Spinal cord (tissue), 10 donors: ENCODE data around the gene FOXE1. TPM values are rescaled to one million over a fixed set of nuclear protein-coding genes. Genes with fewer than 3 reads are reported as not detected.
A peak's percentile ranks its signal among the peaks of the same experiment; 100 is the strongest.

ENCODE experiments used
- DNase-seq, 6 donors: peaks; one replicate each; pipeline versions ENCODE4 v3.0.0 to v3.0.0-alpha.2; 2013 to 2015; ENCODE audit warnings: low spot score in 6 of 6, low read depth in 4 of 6
- H3K27ac ChIP-seq: one replicate; pipeline ENCODE4 v1.5.1; 2013; ENCODE audit warnings: low read depth, low read length, control low read depth
- H3K27me3 ChIP-seq: one replicate; pipeline ENCODE4 v1.6.1; 2013; ENCODE audit warnings: low read length; ENCODE audit not compliant: control insufficient read depth, insufficient read depth
- H3K36me3 ChIP-seq: one replicate; pipeline ENCODE4 v1.6.1; 2013; ENCODE audit warnings: low read length; ENCODE audit not compliant: control insufficient read depth, insufficient read depth
- H3K4me1 ChIP-seq: one replicate; pipeline ENCODE4 v1.6.1; 2013; ENCODE audit warnings: low read length; ENCODE audit not compliant: control insufficient read depth, insufficient read depth
- H3K4me3 ChIP-seq: one replicate; pipeline ENCODE4 v1.5.1; 2013; ENCODE audit warnings: low read depth, low read length, control low read depth
- H3K9me3 ChIP-seq: one replicate; pipeline ENCODE4 v1.6.1; 2013; ENCODE audit warnings: low read length; ENCODE audit not compliant: control insufficient read depth, insufficient read depth
- WGBS: methylation state at CpG from one replicate; pipeline ENCODE4 v1.1.5; 2013; ENCODE audit warnings: missing lambda C conversion rate; ENCODE audit not compliant: insufficient coverage; 5-methylcytosine and 5-hydroxymethylcytosine counted together
- long read RNA-seq, 4 donors: transcript quantifications; one replicate each; lab custom pipeline, GENCODE V29; 2026
- polyA plus RNA-seq, 2 donors: library from polyadenylated mRNA; unstranded; fragments of 120-200 nt; gene quantifications; one replicate each; pipeline ENCODE4 v1.2.1, GENCODE V29; 2013; ENCODE audit not compliant: insufficient read length in 2 of 2
- total RNA-seq, 2 donors: library from RNA; depleted of rRNA in 1 of 2; stranded (reverse); fragments of 120-200 nt in 1 of 2; fragments of >200 nt in 1 of 2; gene quantifications; one replicate each; pipeline versions ENCODE4 v1.2.3 to v1.2.4, GENCODE V29; 2013 to 2014
- donor health status: healthy.

FOXE1 gene
- not detected for total RNA-seq
- not detected for polyA plus RNA-seq
- long read RNA-seq, donor 1, result 0 reads
- long read RNA-seq, donor 2, result 0 reads
- long read RNA-seq, donor 3, result 0 reads
- long read RNA-seq, donor 4, result 0 reads

DNA sequence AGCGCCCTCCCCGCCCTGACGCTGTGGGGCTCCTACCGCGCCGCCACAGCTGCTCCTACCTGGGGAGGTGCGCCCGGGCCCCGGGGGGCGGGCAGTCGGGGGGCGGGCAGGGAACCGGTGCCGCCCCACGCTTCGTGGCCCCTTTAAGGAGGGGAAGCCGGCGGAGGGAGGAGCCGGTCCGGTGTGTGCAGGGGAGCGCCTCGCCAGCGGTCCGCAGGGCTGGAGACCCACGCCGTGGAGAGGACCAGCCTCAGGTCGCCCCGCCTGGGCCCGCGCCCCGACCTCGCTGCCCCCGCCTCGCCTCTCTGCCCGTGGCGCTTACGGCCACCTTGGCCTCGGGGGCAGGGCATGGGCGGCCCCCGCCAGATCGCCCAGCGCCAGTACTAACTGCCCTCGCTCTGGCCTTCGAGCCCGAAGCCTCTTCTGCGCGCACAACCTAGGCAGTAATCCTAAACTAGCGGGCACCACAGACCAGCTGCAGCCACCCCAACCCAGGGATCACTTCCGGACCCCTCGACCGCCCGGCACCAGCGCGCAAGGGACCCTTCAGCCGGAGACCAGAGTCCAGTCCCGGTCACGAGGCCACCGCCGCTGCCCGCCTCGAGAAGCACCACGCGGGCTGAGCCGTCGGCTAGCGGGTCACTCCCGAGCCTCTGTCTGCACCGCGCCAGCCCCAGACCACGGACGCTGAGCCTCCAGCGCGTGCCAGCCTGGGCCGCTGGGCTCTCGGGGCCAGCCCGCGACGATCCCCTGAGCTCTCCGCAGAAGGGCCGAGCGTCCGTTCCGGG is at the start of gene FOXE1:
FOXE1 (plus strand) TSS at position 171 of the 788 bp plus-strand sequence. CDS start 689 bp downstream, outside the sequence.
- no peak within 1 kb of the TSS for H3K27ac ChIP-seq
- under 1% methylated on average over 80 of the region's 83 CpGs for WGBS
- H3K4me1 ChIP-seq, result peaks cover 39% of the 10 kb centered on the region
- H3K27me3 ChIP-seq, result peaks cover 99% of the 10 kb centered on the region
- DNase-seq, result peak in 1 of 6 donors; percentile 5
- H3K36me3 ChIP-seq, result no peaks in the 10 kb centered on the region
- H3K4me3 ChIP-seq, result no peak within 1 kb of the TSS
- H3K9me3 ChIP-seq, result no peaks in the 10 kb centered on the region

DNA sequence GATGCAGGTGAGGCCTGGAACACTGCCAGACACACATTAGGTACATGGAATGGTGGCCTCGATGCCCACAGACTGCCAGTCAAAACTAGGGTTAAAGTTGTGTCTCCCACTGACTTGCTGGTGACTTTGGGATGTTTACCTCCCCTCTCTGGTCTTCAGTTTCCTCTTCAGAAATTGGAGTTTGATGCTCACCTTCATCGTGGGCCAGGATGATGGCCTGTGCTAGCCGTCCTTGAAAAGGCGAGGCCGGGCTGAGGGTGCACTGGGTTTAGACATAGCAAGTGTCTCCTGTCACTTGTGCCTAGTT is 49.0 kb upstream of the FOXE1 start:
- WGBS, result 74% methylated on average over 5 of the region's 5 CpGs
- H3K4me3 ChIP-seq, result no peak overlapping the region
- peaks cover 6% of the 10 kb centered on the region for H3K27me3 ChIP-seq
- H3K27ac ChIP-seq, result no peak overlapping the region
- peaks cover 3% of the 10 kb centered on the region for H3K4me1 ChIP-seq
- no peaks in the 10 kb centered on the region for H3K9me3 ChIP-seq
- DNase-seq, result no peak
- H3K36me3 ChIP-seq, result no peaks in the 10 kb centered on the region

DNA sequence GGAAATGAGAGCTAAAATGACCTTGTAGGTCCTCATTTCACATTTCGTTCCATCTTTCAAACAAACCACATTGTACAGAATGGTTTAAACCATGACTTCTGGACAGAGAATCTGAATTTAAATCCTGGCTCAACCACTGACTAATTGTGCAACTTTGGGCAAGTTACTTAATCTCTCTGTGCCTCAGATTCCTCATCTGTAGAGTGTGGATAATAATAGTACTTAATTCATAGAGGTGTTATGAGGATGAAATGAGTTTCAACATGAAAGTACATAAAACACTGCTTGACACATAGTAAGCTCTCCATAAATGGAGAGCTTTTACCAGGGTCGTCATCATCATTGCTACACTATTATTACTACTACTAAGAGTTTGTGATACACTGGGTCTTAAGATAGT is 46.3 kb upstream of the FOXE1 start:
- Histone ChIP-seq H3K9me3 (no peaks in the 10 kb centered on the region), H3K36me3 (no peaks in the 10 kb centered on the region), H3K27me3 (peaks cover 3% of the 10 kb centered on the region), H3K4me1 (peaks cover 3% of the 10 kb centered on the region), H3K27ac (no peak overlapping the region), H3K4me3 (no peak overlapping the region)
- 86% methylated on average over 1 of the region's 2 CpGs for WGBS
- DNase-seq, result no peak

DNA sequence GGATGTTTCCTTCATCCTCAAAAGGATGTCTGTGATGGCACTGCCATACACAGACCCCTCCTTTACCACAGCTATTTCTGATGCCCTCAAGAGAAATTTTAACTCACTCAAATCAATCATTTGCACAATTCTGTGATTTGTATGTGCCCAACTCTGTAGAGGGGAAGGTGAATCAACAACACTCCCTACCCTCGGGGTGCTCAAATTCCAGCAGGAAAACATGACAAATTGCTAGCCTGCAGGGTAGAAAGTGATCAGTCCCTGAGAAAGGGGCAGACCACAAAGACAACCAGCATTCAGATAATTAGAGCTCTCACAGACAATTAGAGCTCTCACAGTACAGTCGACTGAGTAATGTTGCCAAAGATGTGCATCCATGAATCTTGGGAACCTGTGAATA is 45.3 kb upstream of the FOXE1 start:
- Histone ChIP-seq H3K9me3 (no peaks in the 10 kb centered on the region), H3K4me1 (peaks cover 3% of the 10 kb centered on the region), H3K4me3 (no peak overlapping the region), H3K27me3 (no peaks in the 10 kb centered on the region), H3K36me3 (no peaks in the 10 kb centered on the region), H3K27ac (no peak overlapping the region)
- no peak for DNase-seq
- no CpG with 5 or more reads among the region's 2 CpGs for WGBS

DNA sequence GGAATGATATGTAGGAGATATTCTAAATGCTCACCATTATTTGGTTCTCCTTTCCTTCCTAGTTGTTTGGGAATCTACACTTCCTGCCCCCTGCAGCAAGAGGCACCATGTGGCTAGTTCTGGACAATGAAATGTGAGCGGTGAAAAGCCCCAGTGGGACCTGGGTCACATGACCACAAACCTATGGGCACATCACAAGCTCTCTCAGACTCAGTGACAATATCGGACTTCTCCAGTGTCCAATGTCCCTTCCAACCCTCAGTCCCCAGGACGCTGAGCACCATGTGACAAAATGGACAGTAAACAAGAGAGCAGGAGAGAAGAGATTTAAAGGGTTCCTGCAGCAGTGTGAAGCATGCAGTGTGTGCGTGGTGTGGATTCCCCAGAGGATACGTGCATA is 44.6 kb upstream of the FOXE1 start:
- Histone ChIP-seq H3K9me3 (peaks cover 2% of the 10 kb centered on the region), H3K4me1 (peaks cover 3% of the 10 kb centered on the region), H3K4me3 (no peak overlapping the region), H3K36me3 (no peaks in the 10 kb centered on the region), H3K27me3 (no peaks in the 10 kb centered on the region), H3K27ac (no peak overlapping the region)
- WGBS, result 33% methylated on average over 1 of the region's 5 CpGs
- peak in 1 of 6 donors; percentile 1 for DNase-seq

DNA sequence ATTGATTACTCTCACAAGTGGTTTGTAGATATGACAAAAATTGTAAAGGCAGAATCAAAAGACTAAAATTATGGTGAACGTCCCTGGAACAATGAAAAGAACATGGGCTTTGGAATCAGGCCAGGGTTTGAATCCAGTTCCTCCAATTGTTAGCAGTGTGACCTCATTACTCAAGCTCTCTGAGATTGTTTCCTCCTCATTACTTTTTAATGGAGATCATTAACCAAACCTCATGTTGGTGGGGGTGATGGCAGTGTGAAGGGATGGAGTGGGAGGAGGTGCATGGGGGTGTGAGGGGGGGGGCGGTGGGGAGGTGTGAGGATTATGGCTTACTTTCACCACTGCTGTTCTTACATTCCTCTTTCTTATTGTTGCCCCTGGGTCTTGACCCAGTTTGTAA is 44.1 kb upstream of the FOXE1 start:
- Histone ChIP-seq H3K27ac (no peak overlapping the region), H3K36me3 (no peaks in the 10 kb centered on the region), H3K4me3 (no peak overlapping the region), H3K27me3 (no peaks in the 10 kb centered on the region), H3K4me1 (no peaks in the 10 kb centered on the region), H3K9me3 (peaks cover 2% of the 10 kb centered on the region)
- 17% methylated on average over 1 of the region's 2 CpGs for WGBS
- DNase-seq, result peak in 1 of 6 donors; percentile 54

DNA sequence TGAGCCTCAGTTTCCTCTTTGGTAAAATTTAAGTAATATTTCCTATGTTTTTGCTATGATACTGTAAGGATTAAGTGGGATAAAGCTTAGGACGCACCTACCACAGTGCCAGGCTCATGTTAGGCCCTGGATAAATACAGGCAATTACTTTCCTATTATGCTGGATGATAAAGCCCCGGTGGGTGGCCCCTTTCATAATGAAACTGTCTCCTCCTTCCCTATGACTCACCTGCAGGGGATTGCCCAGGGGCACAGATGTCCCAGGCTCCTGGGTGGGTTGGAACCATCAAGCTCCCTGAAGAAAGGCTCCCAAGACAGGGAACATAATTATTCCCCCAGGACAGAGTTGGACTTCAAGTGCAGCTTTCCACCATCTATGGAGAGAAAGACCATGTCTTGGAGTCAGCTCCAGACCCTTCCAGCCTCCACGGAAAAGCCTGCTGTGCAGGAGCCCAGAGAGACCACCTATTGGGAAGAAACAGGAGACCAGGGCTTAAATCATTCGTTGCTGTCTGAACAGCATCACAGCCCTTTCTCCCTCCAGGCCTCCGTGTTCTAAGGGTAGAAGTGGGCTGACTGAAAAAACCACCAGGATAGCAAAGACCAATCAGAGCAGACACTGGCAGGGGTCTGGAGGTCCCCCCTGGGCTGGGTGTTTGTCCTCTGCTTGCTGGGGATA is 43.2 kb upstream of the FOXE1 start:
- Histone ChIP-seq H3K27me3 (no peaks in the 10 kb centered on the region), H3K4me3 (no peak overlapping the region), H3K9me3 (peaks cover 2% of the 10 kb centered on the region), H3K27ac (no peak overlapping the region), H3K36me3 (no peaks in the 10 kb centered on the region), H3K4me1 (no peaks in the 10 kb centered on the region)
- no peak for DNase-seq
- WGBS, result 56% methylated on average over 3 of the region's 5 CpGs

DNA sequence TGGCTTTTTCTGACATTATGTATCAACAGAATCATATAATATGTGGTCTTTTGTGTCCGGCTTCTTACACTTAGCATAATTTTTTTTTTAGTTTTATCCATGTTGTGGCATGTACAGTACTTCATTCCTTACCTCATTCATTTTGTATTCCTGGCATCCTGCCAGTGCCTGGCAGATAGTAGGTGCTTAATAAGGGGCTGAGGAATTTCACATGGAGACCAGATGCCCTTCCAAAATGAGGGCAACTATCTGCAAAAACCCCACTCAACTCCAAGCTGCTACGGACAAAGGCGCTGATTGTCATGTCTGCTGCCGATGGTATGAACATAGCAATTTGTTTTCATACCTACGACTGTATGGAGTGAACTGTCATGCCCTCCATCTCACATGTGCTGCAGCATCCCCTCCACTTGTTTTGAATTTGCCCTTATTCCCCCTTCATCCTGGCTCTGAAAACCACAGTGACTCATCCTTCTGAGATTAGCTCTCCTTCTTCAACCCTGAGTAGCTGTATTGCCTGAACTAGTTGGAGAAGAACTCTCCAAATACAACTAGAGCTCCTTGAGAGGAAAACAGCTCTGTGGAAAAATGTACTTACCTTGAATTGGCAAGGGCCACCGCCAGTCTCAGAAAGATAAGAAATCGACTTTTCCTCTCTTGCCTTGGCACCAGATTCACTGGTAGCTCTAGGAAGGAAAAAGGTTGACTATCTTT is 41.3 kb upstream of the FOXE1 start:
- DNase-seq, result no peak

DNA sequence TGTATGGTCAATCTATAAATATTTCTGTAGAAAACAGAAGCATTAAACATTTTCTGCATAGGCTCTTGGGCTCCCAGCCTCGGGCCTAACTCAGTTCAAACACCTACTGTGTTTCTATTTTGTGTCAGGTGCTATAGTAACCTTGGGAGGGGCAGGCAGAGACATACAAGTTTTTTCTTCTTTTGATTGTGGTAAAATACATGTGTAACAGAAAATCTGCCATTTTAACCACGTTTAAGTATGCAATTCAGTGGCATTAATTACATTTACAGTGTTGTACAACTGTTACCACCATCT is 40.8 kb upstream of the FOXE1 start:
- Histone ChIP-seq H3K4me3 (no peak overlapping the region), H3K9me3 (peaks cover 2% of the 10 kb centered on the region), H3K36me3 (no peaks in the 10 kb centered on the region), H3K27me3 (no peaks in the 10 kb centered on the region), H3K4me1 (no peaks in the 10 kb centered on the region), H3K27ac (no peak overlapping the region)
- no peak for DNase-seq
- WGBS, result no CpG with 5 or more reads among the region's 2 CpGs

More for the DNA sequence above, 41.3 kb upstream of the FOXE1 start:
- Histone ChIP-seq H3K27me3 (no peaks in the 10 kb centered on the region), H3K4me3 (no peak overlapping the region), H3K36me3 (no peaks in the 10 kb centered on the region), H3K27ac (no peak overlapping the region), H3K4me1 (no peaks in the 10 kb centered on the region), H3K9me3 (peaks cover 2% of the 10 kb centered on the region)
- 98% methylated on average over 4 of the region's 7 CpGs for WGBS
